OCI-LY1 (cell line): ENCODE results near the gene RHOJ.

Experiments used
- H2AFZ ChIP-seq: fragments of 200-600 bp; sonication (generic), shearing (Covaris generic); 2 replicates; pipeline ENCODE4 v1.6.0; 2014; ENCODE audit warnings: antibody characterized with exemption, mild to moderate bottlenecking, low read length
- H3F3A ChIP-seq: fragments of 200-600 bp; sonication (generic), shearing (Covaris generic); 2 replicates; pipeline ENCODE4 v1.6.0; 2014; ENCODE audit warnings: mild to moderate bottlenecking, antibody characterized with exemption, low read length, moderate library complexity; ENCODE audit not compliant: insufficient read depth
- H3K27ac ChIP-seq: fragments of 200-600 bp; sonication (generic); 2 replicates; pipeline ENCODE4 v1.5.1; 2014; ENCODE audit warnings: low read length, mixed run types, mild to moderate bottlenecking, low read depth; ENCODE audit not compliant: poor library complexity, severe bottlenecking
- H3K27me3 ChIP-seq: fragments of 200-600 bp; sonication (generic); 2 replicates; pipeline ENCODE4 v1.6.0; 2014; ENCODE audit warnings: antibody characterized with exemption, mild to moderate bottlenecking, low read length, moderate library complexity; ENCODE audit not compliant: insufficient read depth
- H3K36me3 ChIP-seq: fragments of 200-600 bp; sonication (generic); 2 replicates; pipeline ENCODE4 v1.6.1; 2014; ENCODE audit warnings: mild to moderate bottlenecking, antibody characterized with exemption, low read length, moderate library complexity, mixed read lengths; ENCODE audit not compliant: insufficient read depth
- H3K4me1 ChIP-seq: fragments of 200-600 bp; sonication (generic); 2 replicates; pipeline ENCODE4 v1.5.1; 2014; ENCODE audit warnings: mild to moderate bottlenecking, low read length, moderate library complexity; ENCODE audit not compliant: insufficient read depth, severe bottlenecking
- H3K4me2 ChIP-seq: fragments of 200-600 bp; sonication (generic), shearing (Covaris generic); 2 replicates; pipeline ENCODE4 v1.6.1; 2014; ENCODE audit warnings: low read length
- H3K4me3 ChIP-seq: fragments of 200-600 bp; sonication (generic); 2 replicates; pipeline ENCODE4 v1.5.1; 2014; ENCODE audit warnings: low read length, low read depth, mild to moderate bottlenecking, mixed read lengths; ENCODE audit not compliant: poor library complexity, severe bottlenecking
- H3K79me2 ChIP-seq: fragments of 200-600 bp; shearing (Covaris generic); 2 replicates; pipeline ENCODE4 v1.6.1; 2016; ENCODE audit warnings: mixed run types, low read length, mixed read lengths; ENCODE audit not compliant: insufficient read depth
- H3K9ac ChIP-seq: fragments of 200-600 bp; sonication (generic), shearing (Covaris generic); 2 replicates; pipeline ENCODE4 v1.6.1; 2014; ENCODE audit warnings: mild to moderate bottlenecking, low read length, mixed read lengths
- H3K9me2 ChIP-seq: fragments of 200-600 bp; sonication (generic), shearing (Covaris generic); 2 replicates; pipeline ENCODE4 v1.6.1; 2014; ENCODE audit warnings: low read depth, mild to moderate bottlenecking, low read length, mixed read lengths
- H3K9me3 ChIP-seq: fragments of 200-600 bp; shearing (Covaris generic); 2 replicates; pipeline ENCODE4 v1.6.1; 2014; ENCODE audit warnings: low read length, mixed read lengths
- H4K20me1 ChIP-seq: fragments of 200-600 bp; sonication (generic), shearing (Covaris generic); 2 replicates; pipeline ENCODE4 v1.6.0; 2016; ENCODE audit warnings: mild to moderate bottlenecking, low read length; ENCODE audit not compliant: insufficient read depth
- EZH2 ChIP-seq: fragments of 200-600 bp; sonication (generic), shearing (Covaris generic); IDR thresholded peaks from 2 replicates; pipeline ENCODE4 v1.8.0; 2017; ENCODE audit warnings: borderline replicate concordance, mixed run types, mild to moderate bottlenecking, antibody characterized with exemption, low read length, moderate library complexity, mixed read lengths
- TF ChIP-seq, protein P1 (sequence below): fragments of 200-600 bp; sonication (generic), shearing (Covaris generic); IDR thresholded peaks from 2 replicates; pipeline ENCODE4 v1.5.1; 2017; ENCODE audit warnings: mild to moderate bottlenecking, antibody characterized with exemption, low read length, moderate library complexity, mixed read lengths

RHOJ gene

DNA sequence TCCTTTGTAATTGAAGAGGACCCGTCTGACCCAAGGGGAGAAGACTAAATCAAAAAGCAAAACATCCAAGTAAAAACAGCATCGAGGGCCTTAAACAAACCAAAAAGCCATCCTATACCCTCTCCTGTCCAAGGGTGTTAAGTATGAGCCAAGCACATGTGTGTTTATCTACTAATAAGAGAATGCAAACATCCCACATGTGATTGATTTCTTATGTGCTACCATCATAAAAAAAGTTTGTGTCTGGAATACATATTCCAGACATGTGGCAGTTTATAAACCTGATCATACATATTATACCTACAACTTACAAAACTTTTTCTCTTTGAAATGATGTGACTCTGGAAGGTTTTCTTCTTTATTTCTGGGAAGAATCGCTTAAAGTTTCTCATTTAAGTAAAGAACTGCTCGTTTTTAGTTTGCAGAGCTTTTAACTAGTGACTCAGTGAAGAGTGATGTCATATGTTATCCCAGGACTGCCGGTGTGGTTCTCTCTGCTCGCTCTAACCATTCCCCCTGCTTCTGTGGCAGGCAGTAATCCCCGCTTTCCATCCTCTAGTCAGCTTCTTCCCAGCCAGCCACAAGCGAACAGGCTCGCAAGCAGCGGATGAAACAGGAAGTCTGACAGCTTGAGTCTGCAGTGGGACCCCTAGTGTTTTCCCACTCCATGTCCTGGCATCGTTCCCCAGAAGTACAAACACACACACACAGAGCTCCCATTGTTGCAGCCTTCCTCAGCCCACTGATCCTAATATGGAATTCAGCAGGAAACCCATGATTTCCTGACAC lies 431 bp upstream of the RHOJ start:
- no peak overlapping the region for H3K9ac ChIP-seq
- TF ChIP-seq, protein P1, sequence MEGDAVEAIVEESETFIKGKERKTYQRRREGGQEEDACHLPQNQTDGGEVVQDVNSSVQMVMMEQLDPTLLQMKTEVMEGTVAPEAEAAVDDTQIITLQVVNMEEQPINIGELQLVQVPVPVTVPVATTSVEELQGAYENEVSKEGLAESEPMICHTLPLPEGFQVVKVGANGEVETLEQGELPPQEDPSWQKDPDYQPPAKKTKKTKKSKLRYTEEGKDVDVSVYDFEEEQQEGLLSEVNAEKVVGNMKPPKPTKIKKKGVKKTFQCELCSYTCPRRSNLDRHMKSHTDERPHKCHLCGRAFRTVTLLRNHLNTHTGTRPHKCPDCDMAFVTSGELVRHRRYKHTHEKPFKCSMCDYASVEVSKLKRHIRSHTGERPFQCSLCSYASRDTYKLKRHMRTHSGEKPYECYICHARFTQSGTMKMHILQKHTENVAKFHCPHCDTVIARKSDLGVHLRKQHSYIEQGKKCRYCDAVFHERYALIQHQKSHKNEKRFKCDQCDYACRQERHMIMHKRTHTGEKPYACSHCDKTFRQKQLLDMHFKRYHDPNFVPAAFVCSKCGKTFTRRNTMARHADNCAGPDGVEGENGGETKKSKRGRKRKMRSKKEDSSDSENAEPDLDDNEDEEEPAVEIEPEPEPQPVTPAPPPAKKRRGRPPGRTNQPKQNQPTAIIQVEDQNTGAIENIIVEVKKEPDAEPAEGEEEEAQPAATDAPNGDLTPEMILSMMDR: no peak
- H3K27ac ChIP-seq: no peak overlapping the region
- H3K4me2 ChIP-seq: no peak overlapping the region
- H3F3A ChIP-seq: no peaks in the 10 kb centered on the region
- H3K79me2 ChIP-seq: no peaks in the 10 kb centered on the region
- no peaks in the 10 kb centered on the region for H3K4me1 ChIP-seq
- H3K9me3 ChIP-seq: no peaks in the 10 kb centered on the region
- H4K20me1 ChIP-seq: no peaks in the 10 kb centered on the region
- H2AFZ ChIP-seq: no peak overlapping the region
- no peak overlapping the region for H3K4me3 ChIP-seq
- no peaks in the 10 kb centered on the region for H3K9me2 ChIP-seq
- H3K27me3 ChIP-seq: 0 out of 2 replicates have a peak, but pooled peaks cover under 1% of the 10 kb centered on the region
- no peaks in the 10 kb centered on the region for H3K36me3 ChIP-seq

DNA sequence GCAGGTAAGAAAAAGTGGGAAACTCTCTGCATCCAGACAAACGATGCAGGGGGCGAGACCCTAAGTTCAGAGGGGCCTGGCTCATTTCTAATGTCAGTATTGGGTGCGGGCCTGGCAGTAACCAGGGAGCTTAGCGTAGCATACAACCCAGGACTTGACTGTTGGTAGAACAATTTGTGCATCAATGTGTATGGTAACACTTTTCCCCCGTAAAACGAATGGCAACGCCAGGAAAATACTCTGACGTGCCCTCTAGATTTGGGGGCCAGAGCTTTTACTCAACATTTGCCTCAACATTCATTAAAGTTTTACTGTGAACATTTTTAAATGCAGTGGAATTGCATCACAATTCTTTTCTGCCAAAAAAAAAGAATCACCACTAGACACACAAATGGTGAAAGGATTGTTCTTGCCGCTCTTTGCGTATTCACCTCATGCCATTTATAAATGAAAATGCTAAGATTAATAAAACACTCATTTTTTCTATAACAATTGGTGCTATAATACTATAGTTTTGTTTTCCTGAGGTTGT lies 867 bp downstream of the RHOJ start:
- Histone ChIP-seq H3K27ac (no peak overlapping the region), H3K9me2 (no peaks in the 10 kb centered on the region), H3K9me3 (no peaks in the 10 kb centered on the region), H3K27me3 (0 out of 2 replicates have a peak, but pooled peaks cover 6% of the 10 kb centered on the region), H2AFZ (no peak overlapping the region), H3K4me2 (no peak overlapping the region), H3K36me3 (no peaks in the 10 kb centered on the region), H3K9ac (no peak overlapping the region), H3K79me2 (no peaks in the 10 kb centered on the region), H4K20me1 (no peaks in the 10 kb centered on the region), H3F3A (no peaks in the 10 kb centered on the region), H3K4me1 (no peaks in the 10 kb centered on the region), H3K4me3 (no peak overlapping the region)
- no peak for TF ChIP-seq EZH2
- TF ChIP-seq, protein P1: no peak

- Histone ChIP-seq H3K9me3 (no peaks in the 10 kb centered on the region), H2AFZ (no peak overlapping the region), H4K20me1 (no peaks in the 10 kb centered on the region), H3K36me3 (no peaks in the 10 kb centered on the region), H3K79me2 (no peaks in the 10 kb centered on the region), H3K4me1 (no peaks in the 10 kb centered on the region), H3K27me3 (0 out of 2 replicates have a peak, but pooled peaks cover 6% of the 10 kb centered on the region), H3K9me2 (no peaks in the 10 kb centered on the region), H3K4me2 (no peak overlapping the region), H3K27ac (no peak overlapping the region), H3K9ac (no peak overlapping the region), H3K4me3 (no peak overlapping the region), H3F3A (no peaks in the 10 kb centered on the region)
- TF ChIP-seq, protein P1: no peak
- no peak for TF ChIP-seq EZH2
Observed at GRCh38 chr14:63205866-63206265, 1.6 kb downstream of the RHOJ start.
